NCI-H1436 (cell line): ENCODE data around the gene NR1D1.

Experiments used
- DNase-seq: peaks from one replicate; lab custom pipeline; 2025; lab: John Stamatoyannopoulos, UW

Gene NR1D1

DNA sequence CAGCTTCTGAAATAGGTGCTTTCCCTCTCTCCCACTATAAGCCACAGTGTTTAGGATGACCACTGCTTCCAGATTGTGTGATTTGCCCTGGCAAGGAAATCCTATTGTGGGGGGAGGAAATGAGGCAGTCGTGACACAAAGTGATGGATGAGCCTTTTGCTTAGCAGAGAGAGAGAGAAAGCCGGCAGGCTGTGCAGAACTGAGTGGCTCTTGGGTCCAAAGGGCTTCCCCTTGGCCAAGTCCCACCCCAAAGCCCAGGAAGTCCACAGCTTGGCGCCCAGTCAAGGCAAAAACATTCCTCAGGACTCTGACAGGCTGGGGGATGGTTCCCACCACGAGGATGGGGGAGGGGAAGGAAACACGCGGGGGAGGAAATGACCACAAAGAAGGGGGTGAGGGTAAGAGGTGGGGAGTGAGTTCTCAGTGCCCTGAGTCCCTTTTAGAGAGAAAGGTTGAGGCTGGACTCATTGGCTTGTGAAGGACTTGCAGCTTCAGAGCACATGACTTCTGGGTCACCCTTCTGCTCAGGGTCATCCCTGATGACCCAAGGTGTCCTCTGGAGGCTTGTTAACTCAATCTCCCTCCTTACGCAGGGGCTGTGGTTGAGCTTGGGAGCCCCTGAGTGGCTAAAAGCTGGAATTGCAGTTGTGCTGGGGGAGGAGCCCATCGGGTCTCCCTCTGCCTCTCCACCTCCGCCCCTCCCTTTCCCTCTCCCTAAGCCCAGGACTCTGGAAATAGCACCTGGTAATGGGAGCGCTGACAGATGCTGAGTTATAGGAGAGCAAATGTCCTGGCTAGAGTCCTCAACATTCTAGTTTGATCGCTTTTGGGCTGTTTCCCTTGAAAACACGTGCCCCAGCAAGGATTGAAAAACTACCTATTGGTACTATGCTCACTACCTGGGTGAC is 11.1 kb upstream of the NR1D1 start:
- DNase-seq = peak; percentile 92

DNA sequence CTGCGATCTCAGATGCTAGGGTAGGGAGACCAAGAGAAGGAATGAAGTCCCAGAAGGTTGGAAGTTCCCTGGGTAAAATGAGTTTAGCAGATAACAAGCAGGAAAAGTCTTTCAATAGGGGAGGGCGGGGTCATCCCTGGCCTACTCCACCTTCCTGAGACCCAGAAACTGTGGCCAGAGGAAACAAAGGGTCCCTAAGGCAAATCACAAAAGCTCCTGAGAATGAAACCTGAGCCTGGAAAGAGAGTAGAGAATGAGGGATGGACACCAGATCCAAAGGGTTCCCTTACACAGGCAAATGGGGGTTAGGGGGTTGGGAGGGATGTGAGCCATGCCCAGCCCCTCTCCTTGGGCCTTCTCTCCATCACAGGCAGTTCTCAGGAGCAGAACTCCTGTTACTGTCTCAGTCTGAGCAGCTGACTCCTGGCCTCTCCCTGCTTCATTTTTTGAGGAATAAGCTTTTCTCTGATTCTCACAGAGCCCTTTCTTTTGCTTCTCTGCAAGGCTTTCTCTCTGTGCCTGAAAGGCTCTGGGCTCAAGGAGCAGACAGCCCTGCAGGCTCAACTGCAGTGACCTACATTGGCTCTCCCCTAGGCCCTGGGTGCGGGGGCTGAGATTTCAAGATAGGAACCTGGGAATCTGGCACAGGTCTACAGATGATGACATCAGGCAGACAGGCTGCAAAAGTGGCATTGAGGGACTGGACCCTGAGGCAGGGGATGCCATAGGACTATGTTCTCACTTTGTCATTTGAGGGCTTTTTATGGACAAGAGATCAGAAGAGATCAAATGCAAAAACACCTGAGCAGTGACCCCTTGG is 9.8 kb upstream of the NR1D1 start:
- no peak for DNase-seq

DNA sequence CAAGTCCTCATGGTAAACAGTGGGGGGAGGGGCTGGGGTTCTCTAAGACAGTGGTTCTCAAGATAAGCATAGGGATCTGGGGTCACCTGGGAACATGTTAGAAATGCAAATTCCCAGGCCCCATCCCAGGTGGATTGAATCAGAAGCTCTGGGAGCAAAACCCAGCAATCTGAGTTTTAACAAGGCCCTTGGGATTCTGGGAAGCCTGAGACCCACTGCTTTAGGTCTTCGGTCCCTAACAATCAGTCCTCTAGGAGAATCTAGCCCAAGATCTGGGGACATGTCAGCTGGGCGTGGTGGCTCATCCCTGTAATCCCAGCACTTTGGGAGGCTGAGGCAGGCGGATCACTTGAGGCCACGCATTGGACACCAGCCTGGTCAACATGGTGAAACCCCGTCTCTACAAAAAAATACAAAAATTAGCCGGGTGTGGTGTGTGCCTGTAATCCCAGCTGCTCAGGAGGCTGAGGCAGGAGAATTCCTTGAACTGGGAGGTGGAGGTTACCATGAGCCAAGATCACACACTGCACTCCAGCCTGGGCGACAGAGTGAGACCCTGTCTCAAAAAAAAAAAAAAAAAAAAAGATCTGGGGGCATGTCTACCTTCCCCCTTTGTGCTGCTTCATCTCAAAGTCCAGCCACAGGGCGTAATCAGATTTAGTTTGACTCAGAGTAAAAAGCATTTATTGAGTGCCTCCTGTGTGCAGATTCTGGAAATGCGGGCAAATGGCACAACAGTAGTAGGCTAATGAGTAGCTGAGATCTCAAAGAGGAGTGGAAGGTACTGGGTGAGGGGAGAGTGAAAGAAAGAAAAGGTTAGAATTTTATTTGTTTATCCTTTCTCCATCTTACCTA is 8.8 kb upstream of the NR1D1 start:
- DNase-seq = no peak

DNA sequence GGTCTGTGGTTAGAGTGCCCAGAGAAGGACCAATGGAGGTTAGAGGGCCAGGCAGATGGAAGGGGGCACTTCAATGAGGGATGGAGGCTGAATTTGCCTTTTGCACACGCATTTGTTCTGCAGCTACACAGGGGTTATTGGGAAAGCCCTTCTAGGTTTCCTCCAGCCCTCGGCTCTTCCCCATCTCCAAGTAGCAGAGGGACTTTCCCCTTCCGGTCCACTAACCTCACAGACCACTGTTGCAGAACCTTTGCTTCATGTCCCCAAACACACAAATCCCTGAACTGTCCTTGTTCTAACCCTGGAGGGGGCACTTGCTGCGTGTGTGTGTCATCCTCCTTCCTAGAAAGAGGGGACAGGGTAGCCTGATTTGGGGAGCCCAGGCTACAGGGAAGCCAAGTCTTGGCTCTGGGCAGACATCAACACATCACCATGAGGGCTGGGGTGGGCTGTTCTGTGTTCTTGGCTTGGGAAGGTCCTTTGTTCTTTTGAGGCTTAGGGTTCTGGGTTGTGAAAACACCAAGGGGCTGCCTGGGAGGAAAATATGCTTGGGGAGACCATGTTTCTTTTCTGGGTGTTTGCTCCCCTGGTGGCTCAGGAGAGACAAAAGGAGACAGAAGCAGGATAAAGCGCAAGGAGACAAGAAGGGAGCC is 7.3 kb upstream of the NR1D1 start:
- DNase-seq = no peak

DNA sequence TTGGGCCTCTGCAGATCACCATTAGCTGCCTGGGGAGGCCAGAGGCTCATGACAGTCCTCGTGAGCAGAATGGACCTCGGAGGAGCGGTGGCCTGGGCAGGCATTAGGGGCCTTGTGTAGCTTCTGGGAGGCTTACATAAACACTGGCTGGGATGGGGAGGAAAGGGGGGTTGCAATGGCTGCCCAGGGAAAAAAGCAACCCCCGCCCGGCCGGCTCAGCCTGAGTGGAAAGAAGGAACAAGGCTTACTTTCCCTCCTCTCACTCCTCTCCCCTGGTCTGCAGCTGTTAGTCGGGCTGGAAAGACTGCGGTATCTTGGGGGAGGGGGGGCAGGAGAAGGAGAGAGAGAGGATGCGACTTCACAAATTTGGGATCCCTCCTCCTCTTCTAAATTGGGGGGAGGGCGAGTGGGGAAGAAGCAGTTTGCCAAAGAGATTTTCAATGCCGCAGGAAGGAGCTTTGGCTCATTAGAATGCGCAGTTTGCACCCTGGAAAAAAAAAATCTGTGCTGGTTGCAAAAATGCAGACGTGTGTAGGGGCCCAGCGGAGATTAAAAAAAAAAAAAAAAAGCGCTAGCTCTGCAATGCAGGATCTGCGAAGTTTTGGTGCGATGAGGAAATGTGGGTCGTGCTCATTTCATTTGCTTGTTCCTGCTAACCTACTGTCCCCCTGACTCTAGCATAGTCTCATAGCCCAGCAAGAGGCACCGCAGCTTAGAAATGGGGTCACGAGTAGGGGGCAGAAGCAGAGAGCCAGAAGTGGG is 6.6 kb upstream of the NR1D1 start:
- no peak for DNase-seq

DNA sequence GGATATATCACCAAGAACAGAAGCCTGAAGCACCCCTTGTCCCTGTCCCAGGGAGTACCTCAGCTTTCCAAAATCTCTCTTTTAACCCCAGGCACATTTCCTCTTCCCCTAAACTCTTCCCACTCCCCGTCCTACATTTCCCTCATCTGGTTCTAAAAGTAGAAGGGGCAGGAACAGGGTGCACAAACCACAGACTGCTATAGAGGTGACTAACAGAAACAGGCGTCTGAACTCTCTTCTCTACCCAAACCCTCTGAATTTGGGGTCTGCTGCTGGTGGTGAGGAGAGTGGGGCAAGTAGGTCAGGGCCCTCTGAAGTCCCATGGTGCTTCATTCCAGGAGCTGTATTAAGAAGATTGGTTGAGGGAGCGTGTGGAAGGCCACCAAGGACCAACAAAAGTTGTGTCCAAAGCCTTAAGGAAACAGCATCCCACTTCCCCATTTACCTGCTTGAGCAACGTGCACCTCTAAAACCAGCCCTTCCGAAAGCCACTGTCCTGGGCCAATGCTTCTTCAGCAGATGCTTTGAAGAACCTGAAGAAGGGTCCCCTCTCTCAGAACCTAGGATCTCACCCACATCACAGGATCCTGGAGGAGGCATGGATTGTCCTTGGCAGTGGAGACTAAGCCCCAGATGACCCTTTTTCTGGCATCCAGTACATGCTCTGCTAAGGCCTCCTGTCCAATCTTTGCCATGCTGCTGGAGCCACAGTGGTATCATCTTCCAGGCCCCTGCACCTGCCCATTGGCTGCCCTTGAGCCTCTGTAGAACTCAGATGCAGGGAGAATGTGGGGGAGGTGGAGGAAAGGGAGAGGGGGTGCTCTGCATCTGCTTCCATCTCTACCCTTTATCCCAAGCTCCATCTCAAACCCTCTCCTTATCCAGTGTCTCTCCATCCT is 5.7 kb upstream of the NR1D1 start:
- no peak for DNase-seq

DNA sequence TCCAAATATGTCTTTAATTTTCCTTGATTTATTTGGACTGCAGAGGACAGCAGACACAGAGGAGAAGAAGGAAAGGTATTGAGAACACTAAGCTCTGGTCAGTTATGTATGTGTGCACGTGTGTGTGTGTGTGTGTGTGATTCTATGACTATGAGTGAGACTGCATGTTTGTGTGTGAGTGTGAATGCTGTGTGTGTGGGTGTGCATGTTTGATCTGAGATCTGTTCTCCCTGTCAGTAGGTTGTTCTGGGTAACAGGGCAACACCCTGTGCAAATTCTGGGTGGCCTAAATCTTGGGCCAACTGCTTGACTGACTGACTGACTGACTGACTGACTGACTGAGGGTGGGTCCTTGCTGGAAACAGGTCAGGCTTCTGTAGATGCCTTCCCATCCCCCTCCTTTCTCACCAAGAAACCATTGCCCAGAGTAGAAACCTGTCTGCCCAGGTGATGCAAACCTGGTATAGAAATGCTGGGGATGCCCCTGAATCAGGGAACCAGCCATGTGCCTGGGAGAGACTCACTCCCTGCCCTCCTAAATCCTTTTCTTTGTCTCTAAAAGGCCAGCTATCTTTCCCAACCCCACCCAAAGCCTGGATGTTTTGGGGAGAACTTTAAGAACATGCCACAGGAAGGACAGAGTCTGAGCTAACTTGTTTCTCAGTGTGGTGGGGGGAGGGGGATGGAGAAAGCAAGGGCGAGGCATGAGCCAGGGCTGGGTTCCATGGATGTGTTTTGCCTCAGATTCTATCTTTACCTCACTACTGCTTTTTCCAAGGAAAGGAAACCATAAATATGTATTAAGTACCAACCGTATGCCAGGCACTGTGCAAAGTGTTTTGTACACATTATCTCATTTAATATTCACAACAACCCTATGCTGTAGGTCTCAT is 4.5 kb upstream of the NR1D1 start:
- no peak for DNase-seq

DNA sequence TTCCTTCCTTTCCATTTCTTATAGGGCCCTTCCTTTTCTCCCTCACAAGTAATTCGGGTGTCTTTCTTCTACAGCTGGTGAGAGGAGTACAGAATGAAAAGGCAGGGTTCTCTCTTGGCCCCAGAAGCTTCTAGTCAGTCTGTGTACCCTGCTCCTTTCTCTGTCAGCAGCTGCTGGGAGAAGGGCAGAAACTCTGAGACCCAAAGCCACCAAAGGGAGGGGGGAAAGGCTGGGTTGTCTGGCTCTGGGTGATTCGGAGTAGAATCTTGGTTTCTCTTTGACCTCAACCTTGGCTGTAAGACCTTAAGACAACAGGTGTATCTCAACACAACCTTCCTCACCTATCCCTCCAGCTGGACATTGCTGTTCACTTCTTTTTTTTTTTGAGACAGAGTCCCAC is 3.3 kb upstream of the NR1D1 start:
- DNase-seq = no peak

DNA sequence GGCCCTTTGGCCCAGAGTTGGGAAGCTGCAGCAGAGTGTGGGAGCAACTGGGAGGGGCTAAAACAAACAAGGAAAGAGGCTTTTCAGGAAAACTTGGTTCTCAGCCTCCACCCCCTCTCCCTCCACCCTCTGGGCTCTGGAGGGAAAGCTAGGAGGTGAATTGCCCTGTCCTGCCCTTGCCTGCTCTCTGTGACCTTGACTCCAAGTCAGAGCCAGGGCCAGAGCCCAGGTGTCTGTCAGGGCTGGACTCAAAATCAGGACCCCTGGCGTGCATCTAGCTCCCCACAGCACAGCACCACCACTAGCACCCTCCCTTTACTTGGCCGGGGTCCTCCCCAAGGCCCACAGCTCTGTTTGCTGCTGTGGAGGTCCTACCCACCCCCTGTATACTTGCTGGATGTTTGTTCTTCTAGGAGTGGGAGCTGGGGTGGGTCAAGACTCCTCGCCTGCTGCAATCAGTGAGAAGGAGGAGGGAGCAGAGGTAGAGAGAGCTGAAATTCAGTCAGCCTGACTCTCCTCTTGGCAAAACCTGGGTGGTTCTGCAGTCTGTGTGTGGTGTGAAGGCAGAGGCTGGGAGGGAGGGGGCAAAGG is 2.8 kb upstream of the NR1D1 start:
- DNase-seq = no peak

DNA sequence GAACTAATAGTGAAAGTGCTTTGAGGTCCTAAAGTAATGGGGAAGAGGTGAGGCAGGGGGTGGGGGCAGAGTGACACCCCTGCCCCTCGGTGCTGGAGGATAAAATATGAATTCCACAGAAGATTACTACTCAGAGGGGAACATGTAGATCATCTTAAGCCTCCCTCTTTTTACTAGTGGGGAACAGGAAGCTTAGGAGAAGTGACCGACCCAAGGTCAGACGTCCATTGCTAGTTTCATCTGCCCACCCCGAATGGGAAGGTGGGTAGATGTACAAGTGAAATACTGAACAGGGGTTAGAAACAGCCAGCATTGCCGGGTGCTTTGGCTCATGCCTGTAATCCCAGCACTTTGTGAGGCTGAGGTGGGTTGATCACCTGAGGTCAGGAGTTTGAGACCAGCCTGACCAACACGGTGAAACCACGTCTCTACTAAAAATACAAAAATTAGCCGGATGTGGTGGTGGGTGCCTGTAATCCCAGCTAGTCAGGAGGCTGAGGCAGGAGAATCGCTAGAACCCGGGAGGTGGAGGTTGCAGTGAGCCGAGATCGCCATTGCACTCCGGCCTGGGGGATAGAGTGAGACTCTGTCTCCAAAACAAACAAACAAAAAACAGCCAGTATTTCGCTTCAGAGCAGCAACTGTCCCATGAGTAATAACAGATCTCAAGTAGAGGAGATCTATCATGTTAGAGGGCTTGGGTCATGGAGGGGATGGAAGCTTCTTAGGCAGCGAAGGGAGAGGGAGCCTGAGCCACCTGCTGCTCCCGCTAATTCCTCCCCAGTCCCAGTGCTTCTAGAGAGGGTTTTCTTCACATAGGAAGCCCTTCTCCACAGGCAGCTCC is 1.2 kb upstream of the NR1D1 start:
- no peak for DNase-seq

DNA sequence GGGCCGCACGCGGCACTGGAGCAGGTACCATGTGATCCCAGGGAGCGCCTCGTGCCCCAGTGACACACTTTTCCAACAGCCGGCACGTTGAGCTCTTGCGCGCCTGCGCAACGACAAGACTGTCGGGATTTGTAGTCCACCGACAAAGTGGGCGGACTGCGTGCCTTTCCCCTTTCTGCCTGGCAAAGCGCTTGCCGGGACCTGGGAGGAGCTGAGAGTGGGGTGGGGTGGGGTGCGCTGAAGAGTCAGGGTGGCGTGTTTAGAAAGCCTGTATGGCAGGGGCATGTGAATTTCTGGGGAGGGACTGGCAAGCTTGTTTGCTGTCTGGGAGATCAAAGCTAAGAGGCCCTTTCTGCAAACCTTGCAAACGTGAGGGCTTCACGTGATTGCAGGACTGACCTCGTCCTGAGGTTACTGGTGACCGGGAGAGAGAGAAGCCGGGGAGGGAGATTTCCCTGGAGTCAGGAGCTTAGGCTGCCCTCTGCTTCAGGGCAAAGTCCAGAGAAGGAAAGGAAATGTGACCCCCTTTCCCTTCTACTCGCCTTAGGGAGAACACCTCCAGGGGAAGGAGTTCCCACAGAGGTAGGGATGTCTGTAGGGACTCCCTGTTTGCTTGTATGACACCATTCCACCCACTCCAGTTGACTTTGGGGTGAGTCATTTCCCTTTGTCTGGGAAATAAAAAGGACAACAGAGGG is 429 bp upstream of the NR1D1 start:
- peak; percentile 96 for DNase-seq

DNA sequence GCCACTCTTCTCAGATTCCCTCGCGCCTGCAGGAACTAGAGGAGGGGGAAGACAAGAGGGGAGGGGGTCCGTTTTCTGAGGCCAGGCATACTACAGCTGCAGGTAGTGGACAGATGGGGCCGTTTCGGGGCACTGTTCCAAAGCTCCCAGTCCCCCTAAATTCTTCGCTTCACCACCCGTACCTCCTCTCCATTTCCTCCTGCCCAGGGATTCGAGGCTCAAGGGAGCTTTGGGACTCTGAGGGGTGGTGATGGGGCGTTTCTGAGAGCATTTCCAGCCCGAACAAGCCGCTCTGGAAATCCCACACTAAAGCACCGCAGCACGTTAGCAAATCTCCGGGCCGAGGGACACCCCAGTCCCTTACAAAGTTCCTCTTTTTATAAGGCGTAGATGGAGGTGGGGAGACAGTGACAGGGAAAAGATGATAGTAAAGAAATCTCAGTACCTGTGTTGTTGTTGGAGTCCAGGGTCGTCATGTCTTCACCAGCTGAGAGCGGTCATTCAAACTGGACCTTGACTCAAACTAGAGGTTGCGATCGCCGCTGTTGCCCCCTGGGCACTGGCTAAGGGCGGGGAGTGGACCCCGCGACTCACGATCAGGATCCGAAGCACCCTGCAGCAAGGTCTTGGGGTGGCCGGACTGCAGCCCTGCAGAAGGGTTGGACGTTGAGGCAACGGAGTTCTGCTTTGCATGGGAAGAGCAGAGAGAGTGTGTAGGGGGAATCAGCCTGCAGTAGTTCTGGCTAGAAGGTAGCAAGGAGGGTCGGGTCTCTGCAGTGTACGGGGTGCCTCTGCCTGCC is 570 bp downstream of the NR1D1 start:
- no peak for DNase-seq

DNA sequence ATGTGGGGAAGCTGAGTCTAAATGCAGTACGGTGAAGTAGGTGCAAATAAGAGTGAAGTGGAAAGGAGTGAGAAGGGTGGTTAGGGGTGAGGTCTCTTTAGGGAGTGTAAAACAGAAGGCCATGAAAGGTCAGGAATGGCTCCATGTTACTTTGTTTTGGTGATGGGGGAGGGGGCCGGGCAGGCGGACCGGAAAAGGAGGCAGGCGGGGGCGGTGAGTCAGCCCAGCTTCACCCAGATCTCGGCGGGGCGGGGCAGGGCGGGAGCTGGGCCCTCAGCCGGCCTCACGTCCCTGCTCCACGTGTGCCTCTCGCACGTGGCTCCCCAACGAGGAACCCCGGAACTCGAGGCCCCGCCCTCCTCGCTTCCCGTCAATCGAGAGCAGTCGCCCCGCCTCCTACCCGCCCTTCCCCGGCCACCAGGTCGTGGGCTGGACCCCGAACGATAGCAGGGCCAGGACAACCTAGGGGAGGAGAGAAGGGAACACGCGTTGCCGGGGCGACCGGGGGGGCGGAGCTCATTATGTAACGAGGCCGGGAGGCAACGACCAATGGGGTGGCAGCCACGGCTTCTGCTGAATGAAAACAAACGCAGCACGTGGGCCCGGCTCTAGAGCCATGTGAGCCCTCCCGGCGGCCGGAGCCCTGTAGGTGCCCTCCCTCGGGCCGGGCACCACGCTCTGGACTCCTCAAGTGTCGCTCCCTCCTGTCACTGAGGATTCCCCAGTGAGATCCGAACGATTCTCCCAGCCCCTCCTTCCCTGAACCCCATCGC is 1.4 kb downstream of the NR1D1 start:
- peak; percentile 96 for DNase-seq

DNA sequence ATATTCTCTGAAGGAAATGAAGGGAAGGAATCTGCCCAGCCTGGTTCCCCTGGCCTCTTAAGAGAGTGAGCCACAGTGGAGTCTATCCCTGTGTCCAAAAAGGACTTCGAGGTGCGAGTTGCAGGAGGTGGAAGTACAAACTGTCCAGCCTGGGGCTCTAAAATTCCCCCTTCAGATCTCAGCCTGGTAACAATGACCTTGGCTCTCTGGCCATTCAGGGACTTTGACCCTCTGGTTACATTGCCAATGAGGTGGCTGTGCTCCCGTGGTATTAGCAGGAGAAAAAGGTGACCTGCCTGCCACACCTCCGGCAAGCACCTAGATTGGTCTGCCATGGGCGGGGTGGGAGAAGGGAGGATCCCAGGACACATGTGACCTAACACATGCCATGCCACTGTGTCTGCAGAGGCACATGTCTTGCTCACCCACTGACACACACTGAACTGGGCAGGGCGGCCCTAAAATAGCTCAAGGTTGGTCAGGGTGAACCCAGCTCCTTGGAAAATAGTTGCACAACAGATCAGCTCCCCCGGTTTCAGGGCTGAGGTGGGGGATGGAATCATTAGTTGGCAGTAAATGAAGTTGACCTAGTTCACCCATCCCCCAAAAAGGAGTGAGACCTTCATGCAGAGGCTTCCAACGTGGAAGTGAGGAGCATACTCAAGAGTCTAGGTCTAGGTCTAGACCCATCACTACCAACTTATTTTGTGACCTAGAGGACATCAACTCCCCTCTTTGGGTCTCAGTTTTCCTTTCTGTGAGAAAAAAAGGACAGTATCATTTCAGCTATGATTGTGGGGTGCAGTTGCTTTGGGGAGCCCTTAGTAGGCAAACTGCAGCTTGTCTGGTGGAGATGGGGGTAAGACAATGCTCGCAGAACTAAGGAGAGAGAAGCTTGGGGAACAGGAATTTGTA is 2.2 kb downstream of the NR1D1 start:
- no peak for DNase-seq
